HT-29 (cell line): ENCODE results near the gene ENC1. TPM values are rescaled to one million over a fixed set of nuclear protein-coding genes. Genes with fewer than 3 reads are reported as not detected.

Experiments
- total RNA-seq: library from RNA; depleted of rRNA; stranded (reverse); fragments of >200 nt; shearing (Covaris generic); gene quantifications from 2 replicates; pipeline ENCODE4 v1.2.3, GENCODE V29; 2014; rRNA removed

The ENC1 gene
- total RNA-seq, 1 experiment from 2014 or later, result 397 TPM

Other genes starting within 250 kb of the ENC1 start
- gene HEXB, start 44.5 kb upstream of the ENC1 start, total RNA-seq, result 224 and 238 TPM in 2 replicates
- 19.6 and 21.6 TPM in 2 replicates for gene GFM2, start 126.4 kb upstream of the ENC1 start, total RNA-seq
- 31.4 and 48.1 TPM in 2 replicates for gene NSA2, start 126.5 kb upstream of the ENC1 start, total RNA-seq
- 0.23 and 0.33 TPM in 2 replicates for gene FAM169A, start 225.7 kb upstream of the ENC1 start, total RNA-seq